Measurements from ENCODE around the gene MAML2. TPM values are rescaled to one million over a fixed set of nuclear protein-coding genes. Genes with fewer than 3 reads are reported as not detected.

Gene MAML2
- total and polyA plus RNA-seq, 4 donors, result 0.56 to 2.1 (median 1.4) TPM

DNA sequence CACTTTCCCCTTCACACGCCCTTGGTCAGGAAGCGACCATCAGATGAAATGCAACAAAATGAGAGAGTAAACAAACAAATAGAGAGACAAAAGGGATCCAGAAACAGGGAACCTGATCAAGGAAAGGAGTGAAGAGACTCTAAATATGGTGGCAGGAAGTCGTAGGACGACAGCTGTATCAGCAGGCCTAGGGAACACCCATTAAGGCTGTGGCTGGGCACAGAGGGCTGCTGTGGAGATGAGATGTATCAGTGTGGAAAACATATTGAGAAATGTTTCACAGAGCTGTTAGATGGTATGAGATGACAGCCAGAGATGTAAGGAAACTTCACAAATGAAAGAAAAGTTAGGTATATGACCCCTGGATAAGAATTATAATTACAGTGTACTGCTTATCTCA, 263.3 kb downstream of the MAML2 start:
- H3K4me3 ChIP-seq (ENCODE audit: low read depth in 1 of 3, low read length in 3 of 3), result no peak overlapping the region
- H3K36me3 ChIP-seq (ENCODE audit: control insufficient read depth in 4 of 4, insufficient read depth in 3 of 4, low read depth in 1 of 4, low read length in 3 of 4), result no peaks in the 10 kb centered on the region
- no peaks in the 10 kb centered on the region for H3K4me1 ChIP-seq (ENCODE audit: control insufficient read depth in 4 of 4, insufficient read depth in 4 of 4, low read length in 3 of 4)
- H3K9ac ChIP-seq (ENCODE audit: low read depth in 1 of 2, low read length in 2 of 2), result no peak overlapping the region
- 88% methylated on average over 4 of the region's 4 CpGs for WGBS
- no peak overlapping the region for H3K27ac ChIP-seq (ENCODE audit: low read depth in 1 of 2, low read length in 2 of 2)
- DNase-seq (ENCODE audit: low spot score), result no peak
- no peaks in the 10 kb centered on the region for H3K9me3 ChIP-seq (ENCODE audit: control insufficient read depth in 4 of 4, low read length in 3 of 4)
- TF ChIP-seq SP1 (IDR thresholded peaks at IDR 0.05) (no peak), GABPA (IDR thresholded peaks at IDR 0.05 in 1 of 2, conservative IDR thresholded peaks at IDR 0.05 in 1 of 2) (no peak), FOXA1 (IDR thresholded peaks at IDR 0.05) (no peak), HNF4G (IDR thresholded peaks at IDR 0.05) (no peak), RXRA (IDR thresholded peaks at IDR 0.05) (no peak), NR2F2 (IDR thresholded peaks at IDR 0.05) (no peak)
- TF ChIP-seq, protein P1, sequence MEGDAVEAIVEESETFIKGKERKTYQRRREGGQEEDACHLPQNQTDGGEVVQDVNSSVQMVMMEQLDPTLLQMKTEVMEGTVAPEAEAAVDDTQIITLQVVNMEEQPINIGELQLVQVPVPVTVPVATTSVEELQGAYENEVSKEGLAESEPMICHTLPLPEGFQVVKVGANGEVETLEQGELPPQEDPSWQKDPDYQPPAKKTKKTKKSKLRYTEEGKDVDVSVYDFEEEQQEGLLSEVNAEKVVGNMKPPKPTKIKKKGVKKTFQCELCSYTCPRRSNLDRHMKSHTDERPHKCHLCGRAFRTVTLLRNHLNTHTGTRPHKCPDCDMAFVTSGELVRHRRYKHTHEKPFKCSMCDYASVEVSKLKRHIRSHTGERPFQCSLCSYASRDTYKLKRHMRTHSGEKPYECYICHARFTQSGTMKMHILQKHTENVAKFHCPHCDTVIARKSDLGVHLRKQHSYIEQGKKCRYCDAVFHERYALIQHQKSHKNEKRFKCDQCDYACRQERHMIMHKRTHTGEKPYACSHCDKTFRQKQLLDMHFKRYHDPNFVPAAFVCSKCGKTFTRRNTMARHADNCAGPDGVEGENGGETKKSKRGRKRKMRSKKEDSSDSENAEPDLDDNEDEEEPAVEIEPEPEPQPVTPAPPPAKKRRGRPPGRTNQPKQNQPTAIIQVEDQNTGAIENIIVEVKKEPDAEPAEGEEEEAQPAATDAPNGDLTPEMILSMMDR (IDR thresholded peaks at IDR 0.05; ENCODE audit: low read depth, low read length, missing input control), result no peak
- TF ChIP-seq, protein P2, sequence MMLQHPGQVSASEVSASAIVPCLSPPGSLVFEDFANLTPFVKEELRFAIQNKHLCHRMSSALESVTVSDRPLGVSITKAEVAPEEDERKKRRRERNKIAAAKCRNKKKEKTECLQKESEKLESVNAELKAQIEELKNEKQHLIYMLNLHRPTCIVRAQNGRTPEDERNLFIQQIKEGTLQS (IDR thresholded peaks at IDR 0.05), result no peak
- TF ChIP-seq, protein P3, sequence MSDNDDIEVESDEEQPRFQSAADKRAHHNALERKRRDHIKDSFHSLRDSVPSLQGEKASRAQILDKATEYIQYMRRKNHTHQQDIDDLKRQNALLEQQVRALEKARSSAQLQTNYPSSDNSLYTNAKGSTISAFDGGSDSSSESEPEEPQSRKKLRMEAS (IDR thresholded peaks at IDR 0.05), result no peak
- no peaks in the 10 kb centered on the region for H3K27me3 ChIP-seq (ENCODE audit: control insufficient read depth in 4 of 4, insufficient read depth in 4 of 4, low read length in 3 of 4)

DNA sequence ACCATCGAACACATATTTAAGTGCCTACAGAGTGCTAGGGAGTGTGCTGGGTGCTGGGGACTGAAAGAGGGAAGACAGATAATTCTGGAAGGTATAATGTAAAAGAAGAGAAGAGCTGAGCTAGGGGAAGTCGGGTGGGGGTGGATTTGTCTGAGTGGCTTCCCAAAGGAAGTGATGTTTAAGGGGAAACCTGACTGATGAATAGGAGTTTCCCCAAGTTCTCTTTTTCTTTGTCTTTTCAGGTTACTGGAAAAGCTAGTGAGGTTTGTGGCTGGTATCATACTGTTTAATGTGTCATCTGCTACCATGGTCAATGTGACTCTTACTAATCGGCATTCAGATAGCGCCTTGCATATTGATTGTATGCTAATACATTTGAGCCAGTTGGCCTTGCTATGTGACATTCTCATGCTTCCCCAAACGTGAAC, 267.4 kb downstream of the MAML2 start:
- WGBS, result 71% methylated on average over 5 of the region's 5 CpGs
- DNase-seq (ENCODE audit: low spot score), result no peak
- Histone ChIP-seq H3K9ac (ENCODE audit: low read depth in 1 of 2, low read length in 2 of 2) (no peak overlapping the region), H3K9me3 (ENCODE audit: control insufficient read depth in 4 of 4, low read length in 3 of 4) (no peaks in the 10 kb centered on the region), H3K27me3 (ENCODE audit: control insufficient read depth in 4 of 4, insufficient read depth in 4 of 4, low read length in 3 of 4) (no peaks in the 10 kb centered on the region), H3K4me3 (ENCODE audit: low read depth in 1 of 3, low read length in 3 of 3) (no peak overlapping the region), H3K36me3 (ENCODE audit: control insufficient read depth in 4 of 4, insufficient read depth in 3 of 4, low read depth in 1 of 4, low read length in 3 of 4) (no peaks in the 10 kb centered on the region), H3K27ac (ENCODE audit: low read depth in 1 of 2, low read length in 2 of 2) (peak overlapping the region in 1 of 2 donors; percentile 7), H3K4me1 (ENCODE audit: control insufficient read depth in 4 of 4, insufficient read depth in 4 of 4, low read length in 3 of 4) (no peaks in the 10 kb centered on the region)
- TF ChIP-seq JUND (IDR thresholded peaks at IDR 0.05) (no peak), FOXA1 (IDR thresholded peaks at IDR 0.05) (no peak), RXRA (IDR thresholded peaks at IDR 0.05) (no peak), EGR1 (IDR thresholded peaks at IDR 0.05; ENCODE audit: low read depth in 2 of 2) (no peak), FOXA2 (IDR thresholded peaks at IDR 0.05) (no peak), HNF4A (conservative IDR thresholded peaks at IDR 0.05) (no peak), GABPA (IDR thresholded peaks at IDR 0.05 in 1 of 2, conservative IDR thresholded peaks at IDR 0.05 in 1 of 2) (no peak), HNF4G (IDR thresholded peaks at IDR 0.05) (no peak), YY1 (IDR thresholded peaks at IDR 0.05) (no peak)
- TF ChIP-seq, protein P2 (IDR thresholded peaks at IDR 0.05), result no peak

DNA sequence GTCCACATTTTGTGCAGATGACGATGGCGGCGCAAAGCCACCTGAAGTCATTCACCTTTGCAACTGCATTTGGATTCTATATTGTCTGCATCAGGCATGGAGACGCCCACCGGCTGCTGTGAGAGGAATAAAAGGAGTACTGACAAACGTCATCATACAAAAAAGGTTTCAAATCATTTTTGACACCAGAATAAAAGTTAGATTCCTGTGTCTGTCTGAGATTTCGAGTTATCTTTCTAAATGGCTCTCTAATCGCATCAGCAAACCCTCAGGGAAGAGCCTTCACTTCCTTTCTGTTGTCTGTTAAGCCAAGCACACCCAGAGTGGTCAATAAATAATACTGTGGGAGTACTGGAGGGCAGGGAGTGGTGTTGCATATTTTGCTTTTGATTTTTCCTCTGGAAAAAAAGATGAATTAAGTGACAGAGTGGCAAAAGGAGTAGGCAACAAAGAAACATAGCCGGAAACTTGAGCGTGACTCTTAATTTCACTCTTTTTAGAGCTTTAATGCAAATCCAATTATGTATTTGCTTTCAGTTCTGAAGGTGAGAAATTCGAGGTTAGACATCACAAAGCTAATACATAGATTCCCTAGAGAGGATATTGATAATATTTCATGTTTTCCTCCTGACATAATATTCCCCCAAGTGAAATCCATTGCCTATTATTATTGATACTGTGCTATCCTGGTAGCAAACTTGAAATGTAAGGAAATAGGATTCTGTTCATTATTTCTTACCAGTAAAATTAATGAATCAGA, 268.3 kb downstream of the MAML2 start:
- 73% methylated on average over 11 of the region's 11 CpGs for WGBS
- DNase-seq (ENCODE audit: low spot score), result no peak
- TF ChIP-seq RXRA (IDR thresholded peaks at IDR 0.05), result no peak
- TF ChIP-seq HNF4G (IDR thresholded peaks at IDR 0.05), result no peak
- TF ChIP-seq TAF1 (conservative IDR thresholded peaks at IDR 0.05), result no peak
- TF ChIP-seq, protein P1 (IDR thresholded peaks at IDR 0.05; ENCODE audit: low read depth, low read length, missing input control), result no peak
- no peak for TF ChIP-seq FOXA2 (IDR thresholded peaks at IDR 0.05)
- no peak for TF ChIP-seq RAD21 (IDR thresholded peaks at IDR 0.05)
- Histone ChIP-seq H3K36me3 (ENCODE audit: control insufficient read depth in 4 of 4, insufficient read depth in 3 of 4, low read depth in 1 of 4, low read length in 3 of 4) (no peaks in the 10 kb centered on the region), H3K27me3 (ENCODE audit: control insufficient read depth in 4 of 4, insufficient read depth in 4 of 4, low read length in 3 of 4) (no peaks in the 10 kb centered on the region), H3K4me3 (ENCODE audit: low read depth in 1 of 3, low read length in 3 of 3) (no peak overlapping the region), H3K4me1 (ENCODE audit: control insufficient read depth in 4 of 4, insufficient read depth in 4 of 4, low read length in 3 of 4) (no peaks in the 10 kb centered on the region), H3K9me3 (ENCODE audit: control insufficient read depth in 4 of 4, low read length in 3 of 4) (no peaks in the 10 kb centered on the region), H3K27ac (ENCODE audit: low read depth in 1 of 2, low read length in 2 of 2) (no peak overlapping the region), H3K9ac (ENCODE audit: low read depth in 1 of 2, low read length in 2 of 2) (no peak overlapping the region)

All from liver (tissue), 9 donors.